NCI-H2227 (cell line): Measurements from ENCODE around the gene BCO1.

Source experiments
- DNase-seq: peaks from one replicate; lab custom pipeline; 2025; ENCODE audit not compliant: unreplicated experiment; lab: John Stamatoyannopoulos, UW

BCO1 gene

GRCh38 chr16:81232740-81233367 is 5.6 kb upstream of the BCO1 start:
- no peak for DNase-seq

DNA sequence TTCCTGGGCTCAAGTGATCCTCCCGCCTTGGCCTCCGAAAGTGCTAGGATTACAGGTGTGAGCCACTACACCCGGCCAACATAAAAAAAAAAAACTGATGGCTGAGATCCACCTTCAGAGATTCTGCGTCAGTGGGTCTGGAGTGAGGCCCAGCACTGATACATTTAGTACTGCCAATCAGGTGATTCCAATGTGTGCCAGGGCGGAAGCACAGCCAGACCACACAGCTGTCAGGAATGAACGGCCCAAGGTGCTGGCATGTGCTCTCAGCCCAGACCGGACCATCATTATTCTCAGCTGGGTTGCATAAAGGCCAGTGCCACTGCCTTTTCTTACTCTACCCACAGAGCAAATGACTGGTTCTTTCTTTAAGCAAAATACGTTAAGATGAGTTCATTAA is 1.2 kb upstream of the BCO1 start:
- no peak for DNase-seq

DNA sequence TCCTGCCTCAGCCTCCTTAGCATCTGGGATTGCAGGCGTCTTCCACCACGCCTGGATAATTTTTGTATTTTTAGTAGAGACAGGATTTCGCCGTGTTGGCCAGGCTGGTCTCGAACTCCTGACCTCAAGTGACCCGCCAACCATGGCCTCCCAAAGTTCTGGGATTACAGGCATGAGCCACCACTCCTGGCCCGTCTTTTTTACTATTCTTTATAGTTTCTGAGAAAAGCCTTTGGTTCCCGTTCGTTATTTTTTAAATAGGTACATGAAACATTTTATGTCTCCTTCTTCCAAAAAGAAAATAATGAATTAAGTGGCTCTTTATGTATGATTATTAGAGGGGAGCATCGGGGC is 570 bp upstream of the BCO1 start:
- no peak for DNase-seq

- no peak for DNase-seq
Observed at GRCh38 chr16:81239367-81240121, 1.1 kb downstream of the BCO1 start.

DNA sequence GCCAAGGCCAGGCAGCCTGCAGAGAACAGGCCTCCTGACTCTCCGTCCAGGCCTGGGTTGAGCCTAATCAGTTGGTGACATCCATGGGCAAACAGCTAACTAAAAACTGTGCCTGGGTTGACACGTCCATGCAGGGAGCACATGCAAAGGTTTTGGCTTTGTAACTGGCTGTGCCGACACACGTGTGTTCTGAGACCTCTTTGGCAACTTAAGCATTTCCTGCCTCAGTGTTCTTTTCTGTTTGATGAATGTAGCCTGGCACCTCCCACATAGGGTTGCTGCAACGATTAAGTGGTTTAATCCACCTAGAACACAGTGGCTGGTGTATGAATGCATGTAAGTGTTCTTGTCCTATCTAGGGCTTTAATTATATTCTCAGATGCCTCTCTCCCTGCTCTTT is 3.2 kb downstream of the BCO1 start:
- no peak for DNase-seq

DNA sequence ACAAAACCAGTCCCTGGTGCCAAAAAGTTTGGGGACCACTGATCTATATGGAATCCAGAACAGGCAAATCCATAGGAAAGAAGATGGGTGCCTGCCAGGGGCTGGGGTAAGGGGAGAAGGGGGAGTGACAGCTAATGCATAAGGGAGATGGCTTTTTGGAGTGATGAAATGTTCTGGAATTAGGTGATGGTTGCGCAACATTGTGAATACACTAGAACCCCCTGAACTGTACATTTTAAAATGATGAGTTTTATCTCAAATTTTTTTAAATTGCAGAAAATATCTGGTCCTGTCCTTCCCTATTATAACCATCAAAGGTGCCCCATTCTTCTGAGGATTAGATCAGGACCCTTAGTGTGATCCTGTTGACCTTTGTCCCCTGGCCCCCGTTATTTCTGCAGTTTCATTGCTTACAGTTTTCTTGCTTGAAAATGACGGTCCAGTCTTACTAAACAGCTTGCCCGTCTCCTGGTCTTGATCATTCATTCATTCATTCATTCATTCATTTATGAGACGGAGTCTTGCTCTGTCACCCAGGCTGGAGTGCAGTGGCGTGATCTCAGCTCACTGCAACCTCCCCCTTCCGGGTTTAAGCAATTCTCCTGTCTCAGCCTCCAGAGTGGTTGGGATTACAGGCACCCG is 4.6 kb downstream of the BCO1 start:
- no peak for DNase-seq

GRCh38 chr16:81243942-81244341 is 5.5 kb downstream of the BCO1 start:
- no peak for DNase-seq

DNA sequence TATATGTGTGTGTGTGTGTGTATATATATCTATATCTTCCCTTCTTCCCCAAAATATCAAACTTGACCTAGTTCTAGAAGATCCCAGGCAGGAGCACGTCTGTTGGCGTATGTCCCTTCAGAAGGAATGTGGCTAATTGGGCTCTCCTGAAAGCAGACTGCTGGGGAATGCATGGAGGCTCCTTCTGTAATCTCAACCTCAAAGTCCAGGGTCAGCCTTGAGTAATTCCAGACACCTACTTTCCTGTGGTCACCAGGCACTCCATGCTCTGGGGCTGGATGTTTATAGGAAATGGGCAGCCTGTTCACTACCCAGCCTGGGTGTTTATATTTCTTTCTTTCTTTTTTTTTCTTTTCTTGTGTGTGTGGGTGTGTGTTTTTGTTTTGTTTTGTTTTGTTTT is 13.4 kb downstream of the BCO1 start:
- DNase-seq: no peak

DNA sequence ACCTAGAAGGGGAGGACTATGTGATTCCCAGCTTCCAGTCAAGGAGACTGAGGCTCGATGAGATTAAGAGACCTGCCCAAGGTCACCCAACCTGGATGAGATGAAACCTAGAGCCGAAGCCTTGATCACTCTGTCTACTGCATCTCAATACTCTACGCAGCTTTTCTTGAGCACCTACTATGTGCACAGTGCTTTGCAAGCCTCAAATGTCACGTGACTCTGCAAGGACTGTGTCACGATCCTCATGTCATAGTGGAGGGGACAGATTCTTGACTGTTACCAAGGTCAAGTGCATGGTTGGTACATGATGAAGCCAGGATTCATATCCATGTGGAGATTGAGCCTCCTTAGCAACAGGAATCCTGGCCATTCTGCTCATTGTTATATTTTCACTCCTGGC is 14.7 kb downstream of the BCO1 start:
- no peak for DNase-seq

DNA sequence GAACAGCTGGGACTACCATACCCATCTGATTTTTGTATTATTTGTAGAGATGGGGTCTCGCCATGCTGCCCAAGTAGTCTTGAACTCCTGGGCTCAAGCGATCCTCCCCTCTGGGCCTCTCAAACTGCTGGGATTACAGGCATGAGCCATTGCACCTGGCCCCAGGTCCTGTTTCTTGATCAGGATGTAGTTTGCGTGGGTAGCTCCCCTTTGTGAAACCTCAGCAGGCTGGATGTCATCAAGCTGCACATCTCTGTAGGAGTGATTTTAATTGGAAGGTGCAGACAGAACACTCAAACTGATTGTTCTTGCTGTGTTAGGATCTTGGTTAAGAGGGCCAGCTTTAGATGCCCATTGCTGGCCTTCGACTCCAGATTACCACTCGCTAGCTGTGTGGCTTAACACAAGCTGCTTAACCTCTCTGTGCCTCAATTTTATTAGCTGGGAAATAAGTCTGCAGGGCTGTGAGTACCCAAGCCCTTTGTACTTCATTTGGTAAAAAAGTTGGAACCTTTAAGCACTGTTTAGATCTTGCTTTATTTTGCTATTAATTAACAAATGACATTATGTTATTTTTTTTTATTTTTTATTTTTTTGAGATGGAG is 16.5 kb downstream of the BCO1 start:
- no peak for DNase-seq

GRCh38 chr16:81259916-81260315 is 21.4 kb downstream of the BCO1 start:
- no peak for DNase-seq

- no peak for DNase-seq
Observed at GRCh38 chr16:81261049-81261648, 22.7 kb downstream of the BCO1 start.

DNA sequence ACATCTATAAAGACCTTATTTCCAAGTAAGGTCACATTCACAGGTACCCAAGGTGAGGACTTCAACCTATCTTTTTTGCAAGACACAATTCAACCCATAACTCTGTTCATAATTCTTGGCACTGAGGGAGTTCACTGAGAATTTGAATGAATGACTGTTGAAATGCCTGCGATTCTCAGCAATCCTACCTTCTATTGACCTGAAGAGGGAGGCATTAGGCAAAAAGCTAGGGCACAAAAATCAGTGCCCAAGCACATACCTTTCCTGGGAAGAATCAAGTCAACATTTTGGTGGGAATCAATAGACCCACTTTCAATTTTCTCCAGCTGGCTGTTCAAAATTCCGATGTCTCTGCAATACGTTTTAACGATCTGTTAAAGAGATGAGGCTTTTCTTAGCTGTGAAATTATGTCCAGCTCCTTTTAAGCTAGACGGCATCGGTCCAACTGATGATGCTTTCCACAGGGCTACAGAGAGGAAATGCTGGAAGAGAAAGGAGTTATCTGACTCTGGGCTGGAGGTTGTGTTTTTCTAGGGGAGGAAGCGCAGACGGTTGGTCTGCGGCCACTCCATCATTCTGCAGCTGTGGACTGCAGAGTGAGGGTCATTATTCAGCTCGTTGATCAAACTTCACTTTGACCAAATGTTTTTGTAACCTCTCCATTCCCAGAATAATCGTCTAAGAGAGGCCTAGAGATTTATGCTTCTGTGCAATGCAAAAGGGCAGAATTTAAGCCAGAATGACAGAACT is 25.2 kb downstream of the BCO1 start:
- no peak for DNase-seq

- no peak for DNase-seq
Observed at GRCh38 chr16:81264386-81264785, 25.9 kb downstream of the BCO1 start.

GRCh38 chr16:81265052-81265451 is 26.6 kb downstream of the BCO1 start:
- no peak for DNase-seq

GRCh38 chr16:81265658-81266451 is 27.4 kb downstream of the BCO1 start:
- no peak for DNase-seq

DNA sequence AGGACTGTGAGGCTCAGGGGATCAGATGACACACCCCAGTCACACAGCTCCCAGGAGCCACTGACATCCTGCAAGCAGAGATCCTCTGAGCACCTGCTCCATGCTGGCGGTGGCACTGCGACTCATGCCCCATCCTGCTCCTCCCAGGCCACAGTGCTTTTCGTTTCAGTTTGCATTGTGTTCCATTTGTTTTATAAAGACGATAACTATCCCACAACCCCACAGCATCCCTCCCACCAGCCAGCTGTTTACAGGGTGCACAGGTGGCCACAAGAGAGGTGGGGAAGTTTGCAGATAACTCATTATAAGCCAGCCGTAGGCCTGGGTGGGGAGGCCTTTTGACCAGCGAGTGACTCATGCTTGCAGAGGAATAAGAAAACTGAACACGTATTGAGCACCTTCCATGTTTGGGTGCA is 28.2 kb downstream of the BCO1 start:
- DNase-seq: no peak

DNA sequence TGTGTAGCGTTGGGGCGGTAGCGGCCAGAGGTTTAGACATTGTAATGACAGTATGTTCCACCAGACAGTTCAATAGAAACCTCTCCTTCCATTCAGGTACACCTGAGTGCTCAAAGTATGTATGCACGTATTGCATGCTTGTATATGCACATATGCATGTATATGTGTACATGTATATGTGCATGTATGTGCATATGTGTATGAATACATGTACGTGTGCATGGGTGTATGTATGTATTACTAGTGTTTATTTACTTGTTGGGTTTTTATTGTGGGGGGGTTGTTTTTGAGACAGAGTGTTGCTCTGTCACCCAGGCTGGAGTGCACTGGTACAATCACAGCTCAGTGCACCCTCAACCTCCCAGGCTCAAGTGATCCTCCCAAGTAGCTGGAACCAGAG is 30.0 kb downstream of the BCO1 start:
- no peak for DNase-seq

GRCh38 chr16:81273223-81273950 is 34.9 kb downstream of the BCO1 start:
- DNase-seq: no peak
